ENCODE results near the gene SHROOM4.

SHROOM4 gene

GRCh38 chrX:50725310-50725709 is 88.7 kb downstream of the SHROOM4 start:
- no peak overlapping the region for H3K4me3 ChIP-seq (ENCODE audit: low read depth, low read length)
- POLR2A ChIA-PET: no interaction called here
- CTCF ChIA-PET: interaction anchor here (1.2 kb wide), 1 partner anchor 22 kb away, joined by 4 read pairs; no protein-coding TSS in a partner anchor
- DNase-seq (ENCODE audit: low read depth, low spot score): no peak
- TF ChIP-seq, protein P1, sequence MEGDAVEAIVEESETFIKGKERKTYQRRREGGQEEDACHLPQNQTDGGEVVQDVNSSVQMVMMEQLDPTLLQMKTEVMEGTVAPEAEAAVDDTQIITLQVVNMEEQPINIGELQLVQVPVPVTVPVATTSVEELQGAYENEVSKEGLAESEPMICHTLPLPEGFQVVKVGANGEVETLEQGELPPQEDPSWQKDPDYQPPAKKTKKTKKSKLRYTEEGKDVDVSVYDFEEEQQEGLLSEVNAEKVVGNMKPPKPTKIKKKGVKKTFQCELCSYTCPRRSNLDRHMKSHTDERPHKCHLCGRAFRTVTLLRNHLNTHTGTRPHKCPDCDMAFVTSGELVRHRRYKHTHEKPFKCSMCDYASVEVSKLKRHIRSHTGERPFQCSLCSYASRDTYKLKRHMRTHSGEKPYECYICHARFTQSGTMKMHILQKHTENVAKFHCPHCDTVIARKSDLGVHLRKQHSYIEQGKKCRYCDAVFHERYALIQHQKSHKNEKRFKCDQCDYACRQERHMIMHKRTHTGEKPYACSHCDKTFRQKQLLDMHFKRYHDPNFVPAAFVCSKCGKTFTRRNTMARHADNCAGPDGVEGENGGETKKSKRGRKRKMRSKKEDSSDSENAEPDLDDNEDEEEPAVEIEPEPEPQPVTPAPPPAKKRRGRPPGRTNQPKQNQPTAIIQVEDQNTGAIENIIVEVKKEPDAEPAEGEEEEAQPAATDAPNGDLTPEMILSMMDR (IDR thresholded peaks at IDR 0.05; ENCODE audit: insufficient read depth, low read length, missing control alignments): no peak

DNA sequence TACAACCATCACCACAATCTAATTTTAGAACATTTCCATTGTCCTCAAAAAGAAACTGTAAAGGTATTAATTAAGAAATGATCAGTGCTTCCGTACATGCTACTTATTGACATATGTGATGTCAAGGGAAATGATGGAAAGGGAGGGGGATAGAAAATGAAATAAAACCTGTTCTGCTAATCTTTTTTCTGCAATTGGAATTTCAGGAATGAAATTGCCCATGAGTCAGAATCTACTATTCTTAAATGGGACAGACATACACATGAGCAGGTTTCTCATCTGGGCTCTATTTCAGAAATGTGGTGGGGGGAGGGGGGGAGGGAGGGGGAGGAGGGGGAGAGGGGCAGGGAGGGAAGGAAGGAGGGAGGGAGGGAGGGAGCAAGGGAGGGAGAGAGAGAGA is 91.0 kb downstream of the SHROOM4 start:
- no peak overlapping the region for H3K4me3 ChIP-seq (ENCODE audit: low read depth, low read length)
- no peak for DNase-seq (ENCODE audit: low read depth, low spot score)
- CTCF ChIA-PET: interaction anchor here (1.1 to 1.3 kb wide), 2 partner anchors 21 to 31 kb away, joined by 3 to 5 read pairs; no protein-coding TSS in a partner anchor
- POLR2A ChIA-PET: no interaction called here
- TF ChIP-seq, protein P1 (IDR thresholded peaks at IDR 0.05; ENCODE audit: insufficient read depth, low read length, missing control alignments): no peak

GRCh38 chrX:50721764-50722521 is 92.1 kb downstream of the SHROOM4 start:
- ChIA-PET CTCF (interaction anchor here (0.7 to 1.3 kb wide), 4 partner anchors 9 to 30 kb away, joined by 3 to 5 read pairs (median 4); no protein-coding TSS in a partner anchor), POLR2A (interaction anchor here (0.9 kb wide), 1 partner anchor 21 kb away, joined by 3 read pairs; no protein-coding TSS in a partner anchor)
- no peak for DNase-seq (ENCODE audit: low read depth, low spot score)
- TF ChIP-seq, protein P1 (IDR thresholded peaks at IDR 0.05; ENCODE audit: insufficient read depth, low read length, missing control alignments): no peak
- no peak overlapping the region for H3K4me3 ChIP-seq (ENCODE audit: low read depth, low read length)

DNA sequence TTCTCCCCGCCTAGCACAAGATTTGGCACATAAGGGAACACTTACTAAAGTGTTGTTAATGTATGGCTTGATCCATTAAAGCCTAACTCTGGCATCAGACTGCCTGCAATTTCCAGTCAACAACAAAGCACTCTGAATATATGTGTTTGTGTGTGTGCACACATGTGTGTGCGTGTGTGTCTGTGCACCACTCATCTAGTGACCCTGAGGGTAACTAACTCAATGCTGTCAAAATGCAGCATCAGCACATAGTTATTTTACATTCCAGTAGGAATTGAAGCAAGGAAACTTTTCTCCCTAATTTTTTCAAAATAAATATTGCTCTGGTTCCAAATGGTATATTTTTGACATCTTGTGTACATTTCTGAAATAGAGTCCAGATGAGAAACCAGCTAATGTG is 94.4 kb downstream of the SHROOM4 start:
- ChIA-PET CTCF (interaction anchor here (1.4 kb wide), 1 partner anchor 12 kb away, joined by 3 read pairs; no protein-coding TSS in a partner anchor), POLR2A (no interaction called here)
- no peak overlapping the region for H3K4me3 ChIP-seq (ENCODE audit: low read depth, low read length)
- TF ChIP-seq, protein P1 (IDR thresholded peaks at IDR 0.05; ENCODE audit: insufficient read depth, low read length, missing control alignments): no peak
- DNase-seq (ENCODE audit: low read depth, low spot score): no peak

- TF ChIP-seq, protein P1 (IDR thresholded peaks at IDR 0.05; ENCODE audit: insufficient read depth, low read length, missing control alignments): no peak
- no peak for DNase-seq (ENCODE audit: low read depth, low spot score)
- CTCF ChIA-PET: no interaction called here
- H3K4me3 ChIP-seq (ENCODE audit: low read depth, low read length): no peak overlapping the region
- POLR2A ChIA-PET: no interaction called here
These were observed 95.2 kb downstream of the SHROOM4 start for GRCh38 chrX:50718776-50719175.

GRCh38 chrX:50716706-50717105 is 97.3 kb downstream of the SHROOM4 start:
- ChIA-PET CTCF (no interaction called here), POLR2A (no interaction called here)
- TF ChIP-seq, protein P1 (IDR thresholded peaks at IDR 0.05; ENCODE audit: insufficient read depth, low read length, missing control alignments): no peak
- no peak overlapping the region for H3K4me3 ChIP-seq (ENCODE audit: low read depth, low read length)
- no peak for DNase-seq (ENCODE audit: low read depth, low spot score)
